ENCODE measurements around the gene B3GALNT1.

GRCh38 chr3:161137260-161137659 lies 32.1 kb upstream of the B3GALNT1 start:
- TF ChIP-seq POLR2A (IDR thresholded peaks at IDR 0.05; ENCODE audit: low read depth) (no peak), POLR2AphosphoS5 (IDR thresholded peaks at IDR 0.05) (no peak)
- TF ChIP-seq, protein P1, sequence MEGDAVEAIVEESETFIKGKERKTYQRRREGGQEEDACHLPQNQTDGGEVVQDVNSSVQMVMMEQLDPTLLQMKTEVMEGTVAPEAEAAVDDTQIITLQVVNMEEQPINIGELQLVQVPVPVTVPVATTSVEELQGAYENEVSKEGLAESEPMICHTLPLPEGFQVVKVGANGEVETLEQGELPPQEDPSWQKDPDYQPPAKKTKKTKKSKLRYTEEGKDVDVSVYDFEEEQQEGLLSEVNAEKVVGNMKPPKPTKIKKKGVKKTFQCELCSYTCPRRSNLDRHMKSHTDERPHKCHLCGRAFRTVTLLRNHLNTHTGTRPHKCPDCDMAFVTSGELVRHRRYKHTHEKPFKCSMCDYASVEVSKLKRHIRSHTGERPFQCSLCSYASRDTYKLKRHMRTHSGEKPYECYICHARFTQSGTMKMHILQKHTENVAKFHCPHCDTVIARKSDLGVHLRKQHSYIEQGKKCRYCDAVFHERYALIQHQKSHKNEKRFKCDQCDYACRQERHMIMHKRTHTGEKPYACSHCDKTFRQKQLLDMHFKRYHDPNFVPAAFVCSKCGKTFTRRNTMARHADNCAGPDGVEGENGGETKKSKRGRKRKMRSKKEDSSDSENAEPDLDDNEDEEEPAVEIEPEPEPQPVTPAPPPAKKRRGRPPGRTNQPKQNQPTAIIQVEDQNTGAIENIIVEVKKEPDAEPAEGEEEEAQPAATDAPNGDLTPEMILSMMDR (IDR thresholded peaks at IDR 0.05) = no peak
